Neural progenitor cell (in vitro differentiated cells): Measurements from ENCODE around the gene PTPRJ. TPM values are rescaled to one million over a fixed set of nuclear protein-coding genes. Genes with fewer than 3 reads are reported as not detected.

Experiments used
- DNase-seq: peaks from one replicate; pipeline ENCODE4 v3.0.0-alpha.2; 2016; ENCODE audit warnings: low spot score
- H2AFZ ChIP-seq: fragments of 200-600 bp; sonication (generic); replicated peaks from 2 replicates; pipeline ENCODE4 v1.6.1; 2016; ENCODE audit warnings: antibody characterized with exemption
- H3F3A ChIP-seq: fragments of 200-600 bp; sonication (generic); 2 replicates; pipeline ENCODE4 v1.6.1; 2016; ENCODE audit warnings: antibody characterized with exemption, low read depth
- H3K27ac ChIP-seq: fragments of 200-600 bp; sonication (generic); 2 replicates; pipeline ENCODE4 v1.5.1; 2016; ENCODE audit warnings: mild to moderate bottlenecking
- H3K27me3 ChIP-seq: fragments of 200-600 bp; sonication (generic); 2 replicates; pipeline ENCODE4 v1.6.1; 2016; ENCODE audit warnings: mild to moderate bottlenecking, moderate library complexity
- H3K36me3 ChIP-seq: fragments of 200-600 bp; sonication (generic); 2 replicates; pipeline ENCODE4 v1.5.1; 2016
- H3K4me1 ChIP-seq: fragments of 200-600 bp; sonication (generic); 2 replicates; pipeline ENCODE4 v1.6.1; 2016; ENCODE audit warnings: mixed run types
- H3K4me2 ChIP-seq: fragments of 200-600 bp; sonication (generic); 2 replicates; pipeline ENCODE4 v1.6.1; 2016
- H3K4me3 ChIP-seq: fragments of 200-600 bp; sonication (generic); 2 replicates; pipeline ENCODE4 v1.5.1; 2016
- H3K79me2 ChIP-seq: fragments of 200-600 bp; sonication (generic); 2 replicates; pipeline ENCODE4 v1.6.1; 2016; ENCODE audit warnings: low read depth
- H3K9ac ChIP-seq: fragments of 200-600 bp; sonication (generic); 2 replicates; pipeline ENCODE4 v1.6.1; 2016
- H3K9me3 ChIP-seq: fragments of 200-600 bp; sonication (generic); 2 replicates; pipeline ENCODE4 v1.5.1; 2016; ENCODE audit warnings: low read depth
- H4K20me1 ChIP-seq: fragments of 200-600 bp; sonication (generic); 2 replicates; pipeline ENCODE4 v1.6.1; 2016; ENCODE audit warnings: low read depth
- H3K27ac Mint-ChIP-seq: 3 replicates; pipeline ENCODE4 v1.8.0; 2021; ENCODE audit warnings: mixed read lengths
- H3K27me3 Mint-ChIP-seq: 2 replicates; pipeline ENCODE4 v1.8.0; 2022; ENCODE audit warnings: low read depth, mild to moderate bottlenecking, inconsistent platforms, moderate library complexity, mixed read lengths; ENCODE audit not compliant: insufficient read depth
- H3K36me3 Mint-ChIP-seq: 3 replicates; pipeline ENCODE4 v1.8.0; 2021; ENCODE audit warnings: mixed read lengths
- H3K4me1 Mint-ChIP-seq: 3 replicates; pipeline ENCODE4 v1.8.0; 2021; ENCODE audit warnings: mixed read lengths
- H3K4me3 Mint-ChIP-seq: 3 replicates; pipeline ENCODE4 v1.8.0; 2021; ENCODE audit warnings: mild to moderate bottlenecking, moderate library complexity, mixed read lengths
- H3K9me3 Mint-ChIP-seq: 3 replicates; pipeline ENCODE4 v1.8.0; 2020; ENCODE audit warnings: mixed read lengths
- CTCF ChIP-seq: fragments of 200-600 bp; sonication (generic); IDR thresholded peaks from 2 replicates; pipeline ENCODE4 v1.5.1; 2017; ENCODE audit warnings: antibody characterized with exemption, mild to moderate bottlenecking
- EZH2 ChIP-seq: fragments of 200-600 bp; sonication (generic); IDR thresholded peaks from 2 replicates; pipeline ENCODE4 v1.6.1; 2017; ENCODE audit warnings: antibody characterized with exemption, mild to moderate bottlenecking, moderate library complexity
- EZH2phosphoT487 ChIP-seq: fragments of 200-600 bp; sonication (generic); IDR thresholded peaks from 2 replicates; pipeline ENCODE4 v1.6.1; 2017; ENCODE audit warnings: antibody characterized with exemption
- total RNA-seq: library from RNA; depleted of rRNA; stranded (reverse); fragments of >200 nt; gene quantifications from 2 replicates; pipeline ENCODE4 v1.2.3, GENCODE V29; 2015; ENCODE audit warnings: low replicate concordance

The PTPRJ gene
- total RNA-seq, 1 donor from 2014 or later: 28.0 TPM

GRCh38 chr11:47991266-47991830 is 11.0 kb downstream of the PTPRJ start:
- H3K9me3 Mint-ChIP-seq: no peaks in the 10 kb centered on the region
- Histone ChIP-seq H3K9me3 (no peaks in the 10 kb centered on the region), H4K20me1 (peaks cover 35% of the 10 kb centered on the region), H3K4me3 (no peak overlapping the region), H3K79me2 (peaks cover 56% of the 10 kb centered on the region), H3K4me1 (peaks cover 9% of the 10 kb centered on the region), H3F3A (no peaks in the 10 kb centered on the region), H3K27ac (no peak overlapping the region), H3K36me3 (no peaks in the 10 kb centered on the region), H3K4me2 (peak overlapping the region; percentile 21), H3K9ac (no peak overlapping the region), H3K27me3 (no peaks in the 10 kb centered on the region), H2AFZ (no peak overlapping the region)
- H3K27ac Mint-ChIP-seq: peak overlapping the region; percentile 95
- DNase-seq: peak; percentile 26
- H3K36me3 Mint-ChIP-seq: no peaks in the 10 kb centered on the region
- H3K4me3 Mint-ChIP-seq: no peak overlapping the region
- H3K4me1 Mint-ChIP-seq: peaks cover 31% of the 10 kb centered on the region
- H3K27me3 Mint-ChIP-seq: peaks cover 3% of the 10 kb centered on the region
- no peak for TF ChIP-seq EZH2phosphoT487

GRCh38 chr11:47991894-47992293 is 11.5 kb downstream of the PTPRJ start:
- Mint-ChIP-seq H3K36me3 (no peaks in the 10 kb centered on the region), H3K27me3 (peaks cover 4% of the 10 kb centered on the region), H3K27ac (no peak overlapping the region), H3K4me3 (no peak overlapping the region), H3K9me3 (no peaks in the 10 kb centered on the region), H3K4me1 (peaks cover 31% of the 10 kb centered on the region)
- Histone ChIP-seq H3K4me3 (no peak overlapping the region), H3K4me1 (peaks cover 12% of the 10 kb centered on the region), H3K27me3 (no peaks in the 10 kb centered on the region), H3K79me2 (peaks cover 51% of the 10 kb centered on the region), H3K36me3 (no peaks in the 10 kb centered on the region), H3K27ac (no peak overlapping the region), H3F3A (no peaks in the 10 kb centered on the region), H3K4me2 (no peak overlapping the region), H4K20me1 (peaks cover 30% of the 10 kb centered on the region), H2AFZ (no peak overlapping the region), H3K9ac (no peak overlapping the region), H3K9me3 (no peaks in the 10 kb centered on the region)
- no peak for DNase-seq
- no peak for TF ChIP-seq EZH2phosphoT487
- TF ChIP-seq EZH2: no peak
- TF ChIP-seq CTCF: no peak

- Histone ChIP-seq H3K4me2 (no peak overlapping the region), H2AFZ (no peak overlapping the region), H4K20me1 (peaks cover 37% of the 10 kb centered on the region), H3K36me3 (no peaks in the 10 kb centered on the region), H3K9ac (no peak overlapping the region), H3K27me3 (no peaks in the 10 kb centered on the region), H3K79me2 (peaks cover 43% of the 10 kb centered on the region), H3K4me1 (peaks cover 12% of the 10 kb centered on the region), H3K9me3 (no peaks in the 10 kb centered on the region), H3K4me3 (no peak overlapping the region), H3F3A (no peaks in the 10 kb centered on the region), H3K27ac (no peak overlapping the region)
- Mint-ChIP-seq H3K36me3 (no peaks in the 10 kb centered on the region), H3K4me1 (peaks cover 27% of the 10 kb centered on the region), H3K9me3 (no peaks in the 10 kb centered on the region), H3K27ac (no peak overlapping the region), H3K4me3 (no peak overlapping the region), H3K27me3 (peaks cover 4% of the 10 kb centered on the region)
- no peak for DNase-seq
- TF ChIP-seq EZH2phosphoT487 (no peak), CTCF (no peak), EZH2 (no peak)
Observed at GRCh38 chr11:47992959-47993820, 12.8 kb downstream of the PTPRJ start.

GRCh38 chr11:47994417-47994816 is 14.1 kb downstream of the PTPRJ start:
- DNase-seq: no peak
- no peak for TF ChIP-seq EZH2phosphoT487
- TF ChIP-seq EZH2: no peak
- no peak for TF ChIP-seq CTCF
- H3F3A ChIP-seq: no peaks in the 10 kb centered on the region
- peaks cover 32% of the 10 kb centered on the region for H3K79me2 ChIP-seq
- H3K27me3 Mint-ChIP-seq: peaks cover 2% of the 10 kb centered on the region
- no peaks in the 10 kb centered on the region for H3K36me3 ChIP-seq
- no peak overlapping the region for H3K9ac ChIP-seq
- H3K4me3 ChIP-seq: no peak overlapping the region
- H3K4me3 Mint-ChIP-seq: no peak overlapping the region
- no peak overlapping the region for H3K27ac ChIP-seq
- H3K27me3 ChIP-seq: no peaks in the 10 kb centered on the region
- H3K27ac Mint-ChIP-seq: no peak overlapping the region
- peaks cover 33% of the 10 kb centered on the region for H3K4me1 Mint-ChIP-seq
- no peaks in the 10 kb centered on the region for H3K36me3 Mint-ChIP-seq
- no peaks in the 10 kb centered on the region for H3K9me3 Mint-ChIP-seq
- H2AFZ ChIP-seq: no peak overlapping the region
- peaks cover 12% of the 10 kb centered on the region for H3K4me1 ChIP-seq
- no peaks in the 10 kb centered on the region for H3K9me3 ChIP-seq
- H3K4me2 ChIP-seq: no peak overlapping the region
- peaks cover 43% of the 10 kb centered on the region for H4K20me1 ChIP-seq
